ENCODE measurements around the gene ECEL1.

ECEL1 gene

GRCh38 chr2:232490221-232491138 lies 2.8 kb upstream of the ECEL1 start (continued):
- TF ChIP-seq PRDM10 (tag by site-specific recombination; IDR thresholded peaks at IDR 0.05): peak; percentile 66; the same call in 1 of the 2 replicates
- TF ChIP-seq KLF1 (tag by site-specific recombination; IDR thresholded peaks at IDR 0.05): peak; percentile 85

DNA sequence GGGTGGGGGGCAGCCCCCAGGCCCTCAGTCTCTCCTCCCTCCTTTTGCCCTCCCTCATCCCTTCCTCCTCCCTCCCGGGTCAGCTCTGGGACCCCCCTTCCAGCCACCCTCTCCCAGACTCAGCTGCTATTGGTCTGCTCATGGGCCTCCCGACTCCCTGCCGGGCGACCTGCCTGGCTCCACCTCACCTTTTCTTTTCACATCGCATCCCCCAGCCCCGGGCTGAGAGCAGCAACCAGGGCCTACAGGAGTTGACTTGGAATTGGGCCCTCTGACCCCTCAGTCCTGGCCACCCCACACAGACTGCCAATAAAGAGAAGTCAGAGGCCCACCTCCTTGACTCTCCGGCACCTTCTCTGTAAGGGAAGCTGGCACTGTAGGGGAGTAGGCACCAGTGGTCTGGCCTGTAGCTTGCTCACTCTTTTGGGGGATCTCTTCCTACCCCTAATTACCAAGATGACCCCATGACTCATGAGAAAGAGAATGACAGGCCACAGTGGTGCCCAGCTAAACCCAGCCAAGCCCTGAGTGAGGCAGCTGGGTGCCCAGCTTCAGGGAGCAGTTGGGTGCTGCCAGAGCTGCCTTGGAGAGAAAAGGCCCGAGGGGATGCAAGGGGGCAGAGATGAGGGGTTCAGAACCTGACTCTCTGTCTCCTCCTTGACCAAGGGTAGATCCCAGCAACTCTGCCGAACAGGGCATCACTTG lies 2.0 kb upstream of the ECEL1 start:
- Histone ChIP-seq H3K9me3 (ENCODE audit: control insufficient read depth, insufficient read depth, low read depth, low read length) (no peaks in the 10 kb centered on the region), H3K36me3 (ENCODE audit: control insufficient read depth in 2 of 2, insufficient read depth in 1 of 2, low read length in 2 of 2) (no peaks in the 10 kb centered on the region), H3K4me3 (ENCODE audit: low read depth, low read length) (no peak overlapping the region), H3K27ac (ENCODE audit: extremely low read depth, low read depth, low read length) (no peak overlapping the region), H3K4me1 (ENCODE audit: control insufficient read depth, insufficient read depth, low read length) (no peaks in the 10 kb centered on the region)
- ChIA-PET POLR2A (no interaction called here), CTCF (interaction anchor here (1.3 kb wide), 1 partner anchor 32 kb away, joined by 3 read pairs; no protein-coding TSS in a partner anchor)
- no peak for TF ChIP-seq ZNF555 (tag by site-specific recombination; conservative IDR thresholded peaks at IDR 0.05)
- TF ChIP-seq CTCF (tag by site-specific recombination; IDR thresholded peaks at IDR 0.05): no peak
- no peak for TF ChIP-seq ZNF530 (tag by site-specific recombination; IDR thresholded peaks at IDR 0.05; ENCODE audit: low read depth)
- TF ChIP-seq, protein P1, sequence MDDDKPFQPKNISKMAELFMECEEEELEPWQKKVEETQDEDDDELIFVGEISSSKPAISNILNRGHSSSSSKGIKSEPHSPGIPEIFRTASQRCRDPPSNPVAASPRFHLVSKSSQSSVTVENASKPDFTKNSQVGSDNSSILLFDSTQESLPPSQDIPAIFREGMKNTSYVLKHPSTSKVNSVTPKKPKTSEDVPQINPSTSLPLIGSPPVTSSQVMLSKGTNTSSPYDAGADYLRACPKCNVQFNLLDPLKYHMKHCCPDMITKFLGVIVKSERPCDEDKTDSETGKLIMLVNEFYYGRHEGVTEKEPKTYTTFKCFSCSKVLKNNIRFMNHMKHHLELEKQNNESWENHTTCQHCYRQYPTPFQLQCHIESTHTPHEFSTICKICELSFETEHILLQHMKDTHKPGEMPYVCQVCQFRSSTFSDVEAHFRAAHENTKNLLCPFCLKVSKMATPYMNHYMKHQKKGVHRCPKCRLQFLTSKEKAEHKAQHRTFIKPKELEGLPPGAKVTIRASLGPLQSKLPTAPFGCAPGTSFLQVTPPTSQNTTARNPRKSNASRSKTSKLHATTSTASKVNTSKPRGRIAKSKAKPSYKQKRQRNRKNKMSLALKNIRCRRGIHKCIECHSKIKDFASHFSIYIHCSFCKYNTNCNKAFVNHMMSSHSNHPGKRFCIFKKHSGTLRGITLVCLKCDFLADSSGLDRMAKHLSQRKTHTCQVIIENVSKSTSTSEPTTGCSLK (tag by site-specific recombination; IDR thresholded peaks at IDR 0.05): no peak
- no peak for TF ChIP-seq KLF8 (tag by site-specific recombination; IDR thresholded peaks at IDR 0.05)
- TF ChIP-seq ZNF621 (tag by site-specific recombination; IDR thresholded peaks at IDR 0.05): no peak
- TF ChIP-seq SCRT2 (tag by site-specific recombination; IDR thresholded peaks at IDR 0.05): no peak
- TF ChIP-seq FEZF1 (tag by site-specific recombination; IDR thresholded peaks at IDR 0.05): no peak
- TF ChIP-seq ZBTB8A (tag by site-specific recombination; IDR thresholded peaks at IDR 0.05): no peak
- no peak for TF ChIP-seq ZNF529 (tag by site-specific recombination; IDR thresholded peaks at IDR 0.05; ENCODE audit: insufficient replicate concordance)
- no peak for TF ChIP-seq GFI1B (tag by site-specific recombination; IDR thresholded peaks at IDR 0.05)
- TF ChIP-seq ZNF132 (tag by site-specific recombination; IDR thresholded peaks at IDR 0.05; ENCODE audit: borderline replicate concordance): no peak
- no peak for TF ChIP-seq ZNF701 (tag by site-specific recombination; IDR thresholded peaks at IDR 0.05)
- TF ChIP-seq ZNF202 (tag by site-specific recombination; IDR thresholded peaks at IDR 0.05; ENCODE audit: borderline replicate concordance): no peak
- TF ChIP-seq ZBTB20 (tag by site-specific recombination; IDR thresholded peaks at IDR 0.05): no peak
- TF ChIP-seq KLF16 (tag by site-specific recombination; IDR thresholded peaks at IDR 0.05): no peak
- TF ChIP-seq ZNF10 (tag by site-specific recombination; IDR thresholded peaks at IDR 0.05): no peak
- TF ChIP-seq ZNF114 (tag by site-specific recombination; IDR thresholded peaks at IDR 0.05): no peak
- no peak for TF ChIP-seq ZNF76 (tag by site-specific recombination; IDR thresholded peaks at IDR 0.05; ENCODE audit: borderline replicate concordance, low read depth)
- no peak for TF ChIP-seq SP7 (tag by site-specific recombination; IDR thresholded peaks at IDR 0.05)

All from HEK293 (cell line).